Choroid plexus epithelial cell (primary cell): ENCODE results near the gene GTSE1.
A peak's percentile ranks its signal among the peaks of the same experiment; 100 is the strongest.

ENCODE experiments used
- DNase-seq: peaks from one replicate; pipeline ENCODE4 v3.0.0-alpha.2; 2010; ENCODE audit warnings: low read depth
- H3K4me3 ChIP-seq: 2 replicates; pipeline ENCODE4 v1.5.1; 2011; ENCODE audit warnings: low read depth, mild to moderate bottlenecking, control low read depth, low read length, moderate library complexity
- TF ChIP-seq, protein P1 (sequence below): conservative IDR thresholded peaks from 2 replicates; pipeline ENCODE4 v1.5.1; 2011; ENCODE audit warnings: low read depth, mild to moderate bottlenecking, control low read depth, inconsistent platforms, low read length, moderate library complexity

Gene GTSE1

GRCh38 chr22:46297151-46297812 is 612 bp downstream of the GTSE1 start:
- TF ChIP-seq, protein P1, sequence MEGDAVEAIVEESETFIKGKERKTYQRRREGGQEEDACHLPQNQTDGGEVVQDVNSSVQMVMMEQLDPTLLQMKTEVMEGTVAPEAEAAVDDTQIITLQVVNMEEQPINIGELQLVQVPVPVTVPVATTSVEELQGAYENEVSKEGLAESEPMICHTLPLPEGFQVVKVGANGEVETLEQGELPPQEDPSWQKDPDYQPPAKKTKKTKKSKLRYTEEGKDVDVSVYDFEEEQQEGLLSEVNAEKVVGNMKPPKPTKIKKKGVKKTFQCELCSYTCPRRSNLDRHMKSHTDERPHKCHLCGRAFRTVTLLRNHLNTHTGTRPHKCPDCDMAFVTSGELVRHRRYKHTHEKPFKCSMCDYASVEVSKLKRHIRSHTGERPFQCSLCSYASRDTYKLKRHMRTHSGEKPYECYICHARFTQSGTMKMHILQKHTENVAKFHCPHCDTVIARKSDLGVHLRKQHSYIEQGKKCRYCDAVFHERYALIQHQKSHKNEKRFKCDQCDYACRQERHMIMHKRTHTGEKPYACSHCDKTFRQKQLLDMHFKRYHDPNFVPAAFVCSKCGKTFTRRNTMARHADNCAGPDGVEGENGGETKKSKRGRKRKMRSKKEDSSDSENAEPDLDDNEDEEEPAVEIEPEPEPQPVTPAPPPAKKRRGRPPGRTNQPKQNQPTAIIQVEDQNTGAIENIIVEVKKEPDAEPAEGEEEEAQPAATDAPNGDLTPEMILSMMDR: no peak
- DNase-seq: peak; percentile 22
- H3K4me3 ChIP-seq: peak overlapping the region; percentile 70

GRCh38 chr22:46299101-46299500 is 2.4 kb downstream of the GTSE1 start:
- DNase-seq: no peak
- no peak overlapping the region for H3K4me3 ChIP-seq
- TF ChIP-seq, protein P1: no peak

DNA sequence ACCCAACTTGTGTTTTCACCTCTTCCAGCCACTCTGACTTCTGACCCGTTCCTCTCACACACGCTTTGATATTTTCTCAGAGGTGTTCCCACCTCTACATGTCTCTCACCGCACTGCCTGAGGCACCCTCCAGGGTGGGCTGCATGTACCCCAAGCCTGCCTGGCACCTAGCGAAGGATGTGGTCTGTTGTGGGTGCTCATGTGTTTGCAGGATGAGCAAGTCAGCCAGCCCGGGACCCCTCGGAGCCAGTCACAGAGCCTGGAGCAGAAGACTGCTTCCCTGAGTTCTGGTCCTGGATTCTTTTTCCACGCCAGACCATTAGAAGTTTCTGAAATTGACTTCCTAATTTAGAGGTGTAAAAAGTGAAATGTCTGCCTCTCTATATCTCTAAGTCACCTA is 3.8 kb downstream of the GTSE1 start:
- TF ChIP-seq, protein P1: no peak
- no peak overlapping the region for H3K4me3 ChIP-seq

GRCh38 chr22:46303347-46303965 is 6.8 kb downstream of the GTSE1 start:
- TF ChIP-seq, protein P1: no peak
- no peak overlapping the region for H3K4me3 ChIP-seq
- DNase-seq: peak; percentile 24

More for the DNA sequence above, 3.8 kb downstream of the GTSE1 start:
- no peak for DNase-seq

DNA sequence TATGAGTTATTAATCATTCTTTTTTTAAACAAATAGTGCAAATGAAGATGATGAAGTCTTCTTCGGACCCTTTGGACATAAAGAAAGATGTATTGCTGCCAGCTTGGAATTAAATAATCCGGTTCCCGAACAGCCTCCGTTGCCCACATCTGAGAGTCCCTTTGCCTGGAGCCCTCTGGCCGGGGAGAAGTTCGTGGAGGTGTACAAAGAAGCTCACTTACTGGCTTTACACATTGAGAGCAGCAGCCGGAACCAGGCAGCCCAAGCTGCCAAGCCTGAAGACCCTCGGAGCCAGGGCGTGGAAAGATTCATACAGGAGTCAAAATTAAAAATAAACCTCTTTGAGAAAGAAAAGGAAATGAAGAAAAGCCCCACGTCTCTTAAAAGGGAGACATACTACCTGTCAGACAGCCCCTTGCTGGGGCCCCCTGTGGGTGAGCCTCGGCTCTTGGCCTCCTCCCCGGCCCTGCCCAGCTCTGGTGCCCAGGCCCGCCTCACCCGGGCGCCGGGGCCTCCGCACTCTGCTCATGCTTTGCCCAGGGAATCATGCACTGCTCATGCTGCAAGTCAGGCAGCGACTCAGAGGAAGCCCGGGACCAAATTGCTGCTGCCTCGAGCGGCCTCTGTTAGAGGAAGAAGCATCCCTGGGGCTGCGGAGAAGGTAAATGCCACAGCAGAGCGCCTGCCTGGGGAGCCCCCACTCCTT is 11.8 kb downstream of the GTSE1 start:
- H3K4me3 ChIP-seq: no peak overlapping the region
- no peak for DNase-seq
- TF ChIP-seq, protein P1: no peak

GRCh38 chr22:46309526-46310085 is 12.9 kb downstream of the GTSE1 start:
- no peak overlapping the region for H3K4me3 ChIP-seq
- TF ChIP-seq, protein P1: no peak
- no peak for DNase-seq
